Activated naive CD4-positive, alpha-beta T cell treated with anti-CD3 and anti-CD28 coated beads, Interleukin-2, amount 10 ng/mL, durations not matched to agents 7 days and 5 days (primary cell): ENCODE results near the gene PTPN4.

Experiments
- CTCF ChIA-PET: fragments of 350-600 bp; sonication (Branson Sonifier 250); formaldehyde crosslinking; loops from one replicate; lab custom pipeline; 2021; ENCODE audit warnings: antibody characterized with exemption; lab: Charles Lee
- DNase-seq: peaks from one replicate; pipeline ENCODE4 v3.0.0-alpha.2; 2020
- H3K27ac Mint-ChIP-seq: one replicate; pipeline ENCODE4 v1.8.0; 2021; ENCODE audit warnings: mild to moderate bottlenecking, moderate library complexity, mixed read lengths
- H3K27me3 Mint-ChIP-seq: one replicate; pipeline ENCODE4 v1.8.0; 2021; ENCODE audit warnings: mild to moderate bottlenecking, mixed read lengths
- H3K36me3 Mint-ChIP-seq: one replicate; pipeline ENCODE4 v1.8.0; 2021; ENCODE audit warnings: mixed read lengths
- H3K4me1 Mint-ChIP-seq: one replicate; pipeline ENCODE4 v1.8.0; 2021; ENCODE audit warnings: mixed read lengths
- H3K4me3 Mint-ChIP-seq: one replicate; pipeline ENCODE4 v1.8.0; 2021; ENCODE audit warnings: mild to moderate bottlenecking, moderate library complexity, mixed read lengths
- H3K9me3 Mint-ChIP-seq: one replicate; pipeline ENCODE4 v1.8.0; 2021; ENCODE audit warnings: mixed read lengths

PTPN4 gene

GRCh38 chr2:119723784-119724467 is 35.8 kb upstream of the PTPN4 start:
- Mint-ChIP-seq H3K4me3 (no peak overlapping the region), H3K4me1 (no peaks in the 10 kb centered on the region)
- DNase-seq, result no peak

GRCh38 chr2:119724656-119725485 is 34.9 kb upstream of the PTPN4 start:
- no peaks in the 10 kb centered on the region for H3K36me3 Mint-ChIP-seq
- no peak for DNase-seq
- CTCF ChIA-PET, result no interaction called here
- no peaks in the 10 kb centered on the region for H3K9me3 Mint-ChIP-seq
- H3K27ac Mint-ChIP-seq, result no peak overlapping the region
- no peaks in the 10 kb centered on the region for H3K4me1 Mint-ChIP-seq
- H3K4me3 Mint-ChIP-seq, result no peak overlapping the region
- H3K27me3 Mint-ChIP-seq, result peaks cover 6% of the 10 kb centered on the region

More at GRCh38 chr2:119723784-119724467, 35.8 kb upstream of the PTPN4 start:
- peaks cover 4% of the 10 kb centered on the region for H3K27me3 Mint-ChIP-seq
- no peaks in the 10 kb centered on the region for H3K9me3 Mint-ChIP-seq
- CTCF ChIA-PET, result no interaction called here
- H3K27ac Mint-ChIP-seq, result no peak overlapping the region
- no peaks in the 10 kb centered on the region for H3K36me3 Mint-ChIP-seq

GRCh38 chr2:119727493-119727892 is 32.2 kb upstream of the PTPN4 start:
- Mint-ChIP-seq H3K27ac (no peak overlapping the region), H3K9me3 (no peaks in the 10 kb centered on the region), H3K36me3 (no peaks in the 10 kb centered on the region), H3K27me3 (peaks cover 18% of the 10 kb centered on the region), H3K4me1 (no peaks in the 10 kb centered on the region), H3K4me3 (no peak overlapping the region)
- CTCF ChIA-PET, result no interaction called here
- DNase-seq, result no peak

GRCh38 chr2:119728421-119728820 is 31.3 kb upstream of the PTPN4 start:
- no peaks in the 10 kb centered on the region for H3K4me1 Mint-ChIP-seq
- H3K9me3 Mint-ChIP-seq, result no peaks in the 10 kb centered on the region
- no peak overlapping the region for H3K27ac Mint-ChIP-seq
- no peaks in the 10 kb centered on the region for H3K36me3 Mint-ChIP-seq
- H3K4me3 Mint-ChIP-seq, result no peak overlapping the region
- no peak for DNase-seq
- CTCF ChIA-PET, result no interaction called here
- H3K27me3 Mint-ChIP-seq, result peaks cover 19% of the 10 kb centered on the region

GRCh38 chr2:119730671-119731177 is 29.0 kb upstream of the PTPN4 start:
- no peaks in the 10 kb centered on the region for H3K4me1 Mint-ChIP-seq
- H3K4me3 Mint-ChIP-seq, result no peak overlapping the region
- H3K9me3 Mint-ChIP-seq, result no peaks in the 10 kb centered on the region
- H3K27me3 Mint-ChIP-seq, result peaks cover 34% of the 10 kb centered on the region
- H3K27ac Mint-ChIP-seq, result no peak overlapping the region
- CTCF ChIA-PET, result no interaction called here
- no peak for DNase-seq
- H3K36me3 Mint-ChIP-seq, result no peaks in the 10 kb centered on the region

- Mint-ChIP-seq H3K27me3 (peaks cover 34% of the 10 kb centered on the region), H3K9me3 (no peaks in the 10 kb centered on the region), H3K4me1 (no peaks in the 10 kb centered on the region), H3K4me3 (no peak overlapping the region), H3K27ac (no peak overlapping the region), H3K36me3 (no peaks in the 10 kb centered on the region)
- no peak for DNase-seq
- CTCF ChIA-PET, result interaction anchor here (0.9 kb wide), 1 partner anchor 27 kb away, joined by 3 read pairs; no protein-coding TSS in a partner anchor
Observed at GRCh38 chr2:119731983-119732382, 27.7 kb upstream of the PTPN4 start.

- no peak for DNase-seq
- CTCF ChIA-PET, result interaction anchor here (0.9 kb wide), 1 partner anchor 28 kb away, joined by 3 read pairs; no protein-coding TSS in a partner anchor
- Mint-ChIP-seq H3K27ac (no peak overlapping the region), H3K4me3 (no peak overlapping the region), H3K36me3 (no peaks in the 10 kb centered on the region), H3K4me1 (no peaks in the 10 kb centered on the region), H3K9me3 (no peaks in the 10 kb centered on the region), H3K27me3 (peaks cover 31% of the 10 kb centered on the region)
Observed at GRCh38 chr2:119732601-119733164, 27.0 kb upstream of the PTPN4 start.

- peaks cover 33% of the 10 kb centered on the region for H3K27me3 Mint-ChIP-seq
- no peak overlapping the region for H3K27ac Mint-ChIP-seq
- no peak for DNase-seq
- H3K4me3 Mint-ChIP-seq, result no peak overlapping the region
- H3K4me1 Mint-ChIP-seq, result no peaks in the 10 kb centered on the region
- no peaks in the 10 kb centered on the region for H3K9me3 Mint-ChIP-seq
- CTCF ChIA-PET, result no interaction called here
- H3K36me3 Mint-ChIP-seq, result no peaks in the 10 kb centered on the region
Observed at GRCh38 chr2:119734047-119734446, 25.7 kb upstream of the PTPN4 start.

GRCh38 chr2:119735565-119735964 is 24.2 kb upstream of the PTPN4 start:
- CTCF ChIA-PET, result no interaction called here

GRCh38 chr2:119736021-119736420 is 23.7 kb upstream of the PTPN4 start:
- Mint-ChIP-seq H3K27me3 (peaks cover 31% of the 10 kb centered on the region), H3K9me3 (no peaks in the 10 kb centered on the region), H3K27ac (no peak overlapping the region), H3K4me3 (no peak overlapping the region), H3K4me1 (no peaks in the 10 kb centered on the region), H3K36me3 (no peaks in the 10 kb centered on the region)
- CTCF ChIA-PET, result no interaction called here
- DNase-seq, result no peak

More at GRCh38 chr2:119735565-119735964, 24.2 kb upstream of the PTPN4 start:
- DNase-seq, result no peak
- H3K27me3 Mint-ChIP-seq, result peaks cover 33% of the 10 kb centered on the region
- no peak overlapping the region for H3K4me3 Mint-ChIP-seq
- no peak overlapping the region for H3K27ac Mint-ChIP-seq
- H3K36me3 Mint-ChIP-seq, result no peaks in the 10 kb centered on the region
- H3K9me3 Mint-ChIP-seq, result no peaks in the 10 kb centered on the region
- no peaks in the 10 kb centered on the region for H3K4me1 Mint-ChIP-seq

- Mint-ChIP-seq H3K36me3 (no peaks in the 10 kb centered on the region), H3K27me3 (peaks cover 23% of the 10 kb centered on the region), H3K9me3 (no peaks in the 10 kb centered on the region), H3K4me3 (no peak overlapping the region), H3K27ac (no peak overlapping the region), H3K4me1 (no peaks in the 10 kb centered on the region)
- DNase-seq, result no peak
- CTCF ChIA-PET, result no interaction called here
Observed at GRCh38 chr2:119739580-119740255, 20.0 kb upstream of the PTPN4 start.

- no peaks in the 10 kb centered on the region for H3K9me3 Mint-ChIP-seq
- no peaks in the 10 kb centered on the region for H3K36me3 Mint-ChIP-seq
- H3K4me3 Mint-ChIP-seq, result no peak overlapping the region
- CTCF ChIA-PET, result no interaction called here
- H3K27me3 Mint-ChIP-seq, result peaks cover 23% of the 10 kb centered on the region
- no peak overlapping the region for H3K27ac Mint-ChIP-seq
- no peak for DNase-seq
- H3K4me1 Mint-ChIP-seq, result no peaks in the 10 kb centered on the region
Observed at GRCh38 chr2:119741001-119741400, 18.7 kb upstream of the PTPN4 start.

GRCh38 chr2:119741868-119742267 is 17.9 kb upstream of the PTPN4 start:
- CTCF ChIA-PET, result interaction anchor here (0.8 to 1.4 kb wide), 2 partner anchors 12 to 250 kb away, joined by 3 read pairs; no protein-coding TSS in a partner anchor
- no peak for DNase-seq
- Mint-ChIP-seq H3K27me3 (peaks cover 25% of the 10 kb centered on the region), H3K4me3 (no peak overlapping the region), H3K36me3 (no peaks in the 10 kb centered on the region), H3K4me1 (no peaks in the 10 kb centered on the region), H3K9me3 (no peaks in the 10 kb centered on the region), H3K27ac (peak overlapping the region; percentile 69)
